Measurements from ENCODE around the gene ARHGEF17.

The ARHGEF17 gene

DNA sequence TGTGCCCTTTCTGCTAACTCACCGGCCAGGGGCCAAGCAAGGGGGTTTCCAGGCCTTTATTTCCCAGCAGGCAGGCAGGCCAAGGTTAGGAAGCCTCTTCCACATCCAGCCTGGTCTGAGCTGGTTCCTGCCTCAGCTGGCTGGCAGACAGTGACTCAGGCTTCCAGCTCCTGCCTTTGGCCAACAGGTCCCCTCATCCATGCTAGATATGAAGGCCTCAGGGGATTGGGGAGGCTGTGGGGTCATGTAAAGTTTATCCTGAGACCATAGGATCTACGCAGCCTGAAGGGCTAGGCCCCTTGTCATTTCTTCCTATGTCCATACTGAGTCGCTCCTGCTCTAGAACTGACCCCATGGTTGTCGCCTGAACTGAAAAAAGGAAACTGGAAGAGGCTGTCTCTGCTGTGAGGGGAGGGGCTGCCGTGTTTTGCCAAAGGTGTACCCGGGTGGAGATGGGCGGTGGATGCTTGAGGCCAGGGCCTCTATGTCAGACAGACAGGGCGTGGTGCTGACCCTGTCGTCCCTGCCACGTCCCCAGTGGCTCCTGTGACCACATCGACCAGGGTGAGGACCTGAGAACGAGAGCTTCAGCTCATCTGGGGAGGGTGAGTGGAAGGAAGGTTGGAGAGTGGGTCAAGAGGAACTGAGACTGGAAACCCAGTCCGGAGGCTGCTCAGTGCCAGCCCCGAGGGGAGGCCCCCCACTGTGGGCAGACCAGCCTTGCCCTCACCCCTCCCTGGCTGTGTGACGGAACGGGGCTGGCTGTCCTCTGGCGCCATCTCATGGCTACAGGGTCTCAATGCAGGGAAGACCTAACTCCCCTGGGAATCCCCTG is 19.0 kb upstream of the ARHGEF17 start:
- TF ChIP-seq ZFX (IDR thresholded peaks at IDR 0.05), result no peak
- TF ChIP-seq, protein P1, sequence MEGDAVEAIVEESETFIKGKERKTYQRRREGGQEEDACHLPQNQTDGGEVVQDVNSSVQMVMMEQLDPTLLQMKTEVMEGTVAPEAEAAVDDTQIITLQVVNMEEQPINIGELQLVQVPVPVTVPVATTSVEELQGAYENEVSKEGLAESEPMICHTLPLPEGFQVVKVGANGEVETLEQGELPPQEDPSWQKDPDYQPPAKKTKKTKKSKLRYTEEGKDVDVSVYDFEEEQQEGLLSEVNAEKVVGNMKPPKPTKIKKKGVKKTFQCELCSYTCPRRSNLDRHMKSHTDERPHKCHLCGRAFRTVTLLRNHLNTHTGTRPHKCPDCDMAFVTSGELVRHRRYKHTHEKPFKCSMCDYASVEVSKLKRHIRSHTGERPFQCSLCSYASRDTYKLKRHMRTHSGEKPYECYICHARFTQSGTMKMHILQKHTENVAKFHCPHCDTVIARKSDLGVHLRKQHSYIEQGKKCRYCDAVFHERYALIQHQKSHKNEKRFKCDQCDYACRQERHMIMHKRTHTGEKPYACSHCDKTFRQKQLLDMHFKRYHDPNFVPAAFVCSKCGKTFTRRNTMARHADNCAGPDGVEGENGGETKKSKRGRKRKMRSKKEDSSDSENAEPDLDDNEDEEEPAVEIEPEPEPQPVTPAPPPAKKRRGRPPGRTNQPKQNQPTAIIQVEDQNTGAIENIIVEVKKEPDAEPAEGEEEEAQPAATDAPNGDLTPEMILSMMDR (conservative IDR thresholded peaks at IDR 0.05), result peak; percentile 96
- H3K27ac ChIP-seq, result no peak overlapping the region

DNA sequence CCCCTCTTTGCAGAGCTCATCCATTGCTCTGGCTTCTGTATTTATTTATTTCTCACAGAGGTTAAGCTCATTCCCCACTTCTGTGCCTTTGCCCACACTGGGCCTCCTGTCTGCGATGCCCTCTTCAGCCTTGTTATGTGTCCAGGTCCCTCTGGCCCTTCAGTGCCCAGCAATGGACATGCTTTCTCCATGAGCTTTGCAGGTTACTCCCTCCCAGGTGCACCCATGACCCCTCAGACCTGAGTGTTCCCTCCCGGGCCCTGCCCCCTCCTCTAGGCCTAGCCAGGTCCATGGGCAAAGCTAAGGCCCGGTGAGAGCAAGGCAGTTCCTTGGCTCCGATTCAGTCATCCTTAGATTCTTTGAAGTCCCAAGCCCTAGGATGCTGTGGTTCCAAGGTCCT is 17.5 kb upstream of the ARHGEF17 start:
- TF ChIP-seq, protein P1 (conservative IDR thresholded peaks at IDR 0.05), result no peak
- no peak for TF ChIP-seq ZFX (IDR thresholded peaks at IDR 0.05)
- no peak overlapping the region for H3K27ac ChIP-seq

DNA sequence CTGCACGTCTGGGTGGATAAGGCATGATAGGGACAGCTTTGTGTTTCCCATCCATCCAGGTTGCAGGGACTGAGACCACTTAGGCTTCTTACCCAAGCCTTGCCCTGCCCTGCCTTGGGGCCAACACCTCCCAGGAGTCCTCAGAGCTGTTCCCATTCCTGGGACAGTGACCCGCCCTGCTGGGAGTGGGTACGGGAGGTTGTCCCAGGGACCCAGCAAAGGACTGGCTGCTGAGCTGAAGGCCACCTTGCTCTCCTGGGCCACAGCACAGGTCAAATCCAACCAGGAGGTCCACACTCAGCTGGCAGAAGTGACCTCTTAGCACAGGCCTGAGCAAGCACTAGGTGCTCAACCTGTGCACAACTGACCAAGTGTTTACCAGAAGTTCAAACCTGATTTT is 16.9 kb upstream of the ARHGEF17 start:
- no peak for TF ChIP-seq ZFX (IDR thresholded peaks at IDR 0.05)
- TF ChIP-seq, protein P1 (conservative IDR thresholded peaks at IDR 0.05), result no peak

DNA sequence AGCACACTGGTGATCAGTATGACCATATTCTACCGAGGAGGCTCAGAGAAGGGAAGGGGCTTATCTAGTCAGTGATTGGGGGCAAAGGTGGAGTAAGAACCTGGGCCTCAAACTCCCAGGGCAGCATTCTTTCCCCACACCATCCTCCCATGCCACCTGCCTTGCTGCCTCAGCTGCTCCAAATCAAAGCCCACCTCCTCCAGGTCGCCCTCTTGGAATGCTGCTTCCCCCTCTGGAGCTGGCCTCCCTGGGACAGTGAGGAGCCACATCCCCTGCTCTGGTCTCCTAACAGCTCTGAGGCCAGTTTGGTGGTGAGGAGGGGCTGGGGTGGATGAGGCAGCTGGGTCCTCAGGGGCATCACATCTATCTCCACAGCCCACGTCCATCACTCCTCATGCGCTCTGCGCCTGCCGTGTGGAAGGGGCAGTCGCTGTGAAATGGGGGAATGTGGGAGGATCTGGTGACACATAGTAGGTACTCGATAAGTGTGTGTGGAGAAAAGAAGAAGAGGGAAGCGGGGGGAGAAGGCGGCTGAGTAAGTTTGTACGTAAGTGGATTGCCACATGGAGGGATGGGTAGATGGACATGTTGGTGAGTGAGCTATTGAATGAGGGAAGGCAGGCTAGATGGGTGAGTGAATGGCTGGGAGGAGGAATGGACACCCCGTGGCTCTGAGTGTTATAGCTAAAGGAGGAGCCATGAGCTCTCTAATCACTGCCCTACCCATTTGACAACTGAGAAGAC is 16.1 kb upstream of the ARHGEF17 start:
- no peak overlapping the region for H3K27ac ChIP-seq
- TF ChIP-seq, protein P1 (conservative IDR thresholded peaks at IDR 0.05), result no peak
- TF ChIP-seq ZFX (IDR thresholded peaks at IDR 0.05), result no peak

More for the DNA sequence above, 16.9 kb upstream of the ARHGEF17 start:
- no peak overlapping the region for H3K27ac ChIP-seq

DNA sequence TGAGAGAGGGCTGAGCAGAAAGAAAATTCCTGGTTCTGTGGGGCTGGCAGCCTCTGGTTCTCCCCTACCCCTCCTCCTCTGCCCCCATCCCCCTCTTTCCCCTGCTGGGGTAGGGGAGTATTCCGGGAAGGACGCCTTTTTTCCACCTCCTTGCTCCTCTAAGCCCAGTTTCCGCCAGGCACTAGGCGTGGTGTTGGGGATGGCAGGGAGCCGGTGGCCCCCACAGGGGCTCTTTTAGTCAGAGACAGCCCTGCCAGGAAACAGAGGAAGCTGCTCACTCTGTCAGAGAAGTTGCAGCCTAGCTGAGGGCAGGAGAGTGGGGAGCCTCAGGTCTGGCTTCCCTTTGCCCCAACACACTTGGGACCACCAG is 15.6 kb upstream of the ARHGEF17 start:
- TF ChIP-seq, protein P1 (conservative IDR thresholded peaks at IDR 0.05), result no peak
- TF ChIP-seq ZFX (IDR thresholded peaks at IDR 0.05), result no peak
- H3K27ac ChIP-seq, result no peak overlapping the region

DNA sequence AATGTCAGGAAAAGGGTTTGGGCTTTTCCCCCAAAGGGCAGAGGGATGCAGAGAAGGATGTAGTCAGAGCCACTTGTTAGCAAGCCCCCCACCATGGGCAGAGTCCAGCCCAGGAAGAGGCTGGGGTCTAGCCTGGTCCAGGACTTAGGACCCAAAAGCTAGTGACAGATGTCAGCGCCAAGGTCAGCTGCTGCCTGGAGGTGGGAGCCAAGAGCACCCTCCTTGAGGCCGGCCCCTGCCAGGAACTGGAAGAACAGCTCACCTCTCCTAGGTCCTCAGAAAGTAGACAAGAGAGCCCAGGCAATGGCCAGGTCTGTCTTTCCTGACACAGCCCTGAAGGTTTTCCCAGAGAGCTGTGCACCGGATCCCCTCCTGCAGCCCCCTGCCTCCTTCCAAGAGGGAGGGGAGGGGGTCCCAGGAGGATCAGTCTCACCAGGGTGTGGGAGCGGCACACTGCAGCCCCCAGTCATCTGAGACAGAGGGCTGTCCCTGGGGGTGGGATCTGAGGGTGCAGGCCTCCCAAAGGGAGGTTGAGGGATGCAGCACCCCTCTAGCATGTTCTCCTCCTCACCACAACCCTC is 14.6 kb upstream of the ARHGEF17 start:
- TF ChIP-seq ZFX (IDR thresholded peaks at IDR 0.05), result no peak
- TF ChIP-seq, protein P1 (conservative IDR thresholded peaks at IDR 0.05), result no peak
- no peak overlapping the region for H3K27ac ChIP-seq

DNA sequence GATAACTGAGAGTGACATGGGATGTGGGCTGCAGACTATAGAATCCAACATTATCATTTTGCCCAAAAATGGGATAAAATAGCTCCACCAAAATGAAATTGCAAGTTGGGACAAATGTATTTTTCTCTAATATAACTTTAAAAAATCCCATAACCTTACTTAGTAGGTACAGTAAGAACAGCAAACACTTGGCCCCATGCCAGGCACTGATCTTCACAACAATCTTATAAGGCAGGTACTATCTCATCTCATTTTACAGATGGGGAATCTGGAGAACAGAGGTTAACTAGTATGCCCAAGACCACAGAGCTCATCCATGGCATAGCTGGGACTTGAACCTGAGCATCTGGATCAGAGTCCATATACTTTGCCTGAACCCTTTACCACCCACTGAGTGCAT is 13.5 kb upstream of the ARHGEF17 start:
- no peak overlapping the region for H3K27ac ChIP-seq
- TF ChIP-seq, protein P1 (conservative IDR thresholded peaks at IDR 0.05), result no peak
- no peak for TF ChIP-seq ZFX (IDR thresholded peaks at IDR 0.05)

All from C4-2B (cell line).